ENCODE data around the gene ZFX. TPM values are rescaled to one million over a fixed set of nuclear protein-coding genes. Genes with fewer than 3 reads are reported as not detected.

ZFX gene
- total RNA-seq, 1 experiment from 2014 or later, result 66.8 TPM

DNA sequence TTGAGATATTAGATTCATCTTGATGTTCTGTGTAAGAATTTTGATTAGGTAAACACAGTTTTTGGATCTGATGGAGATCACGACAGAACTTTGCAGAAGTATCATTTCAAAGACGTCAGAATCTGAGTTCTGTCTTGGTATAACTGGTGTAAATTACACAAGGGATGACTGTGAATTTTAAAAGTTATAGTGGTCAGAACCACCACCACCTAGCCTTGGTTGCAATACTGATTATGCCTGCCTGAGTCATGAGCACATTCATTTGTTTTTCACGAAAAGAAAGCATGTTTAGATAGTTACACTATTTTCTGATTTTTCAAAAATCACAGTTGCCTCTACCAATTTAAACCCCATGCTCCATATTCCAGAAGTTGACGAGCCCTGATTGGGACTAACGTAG, 54.8 kb downstream of the ZFX start:
- no peak overlapping the region for H2BK15ac ChIP-seq (ENCODE audit: low read depth, low read length)
- H2BK12ac ChIP-seq (ENCODE audit: insufficient read length, low read depth, low read length), result no peak overlapping the region
- H3K79me2 ChIP-seq (ENCODE audit: insufficient read depth, low read length), result peaks cover 3% of the 10 kb centered on the region; the same call in 1 of the 2 replicates
- Mint-ChIP-seq H3K27me3 (ENCODE audit: low read depth) (no peaks in the 10 kb centered on the region), H3K9me3 (no peaks in the 10 kb centered on the region), H3K4me3 (no peak overlapping the region), H3K36me3 (ENCODE audit: insufficient read depth in 1 of 3, low read depth in 3 of 3) (peaks cover 8 to 30% (median 13%) of the 10 kb centered on the region in 3 experiments; a peak in 6 of 7 replicates), H3K4me1 (peaks cover 17 to 22% of the 10 kb centered on the region in 2 experiments), H3K27ac (no peak overlapping the region; a peak in 2 of 7 replicates)
- H3T11ph ChIP-seq (ENCODE audit: low read length), result no peak overlapping the region
- no peak overlapping the region for H4K8ac ChIP-seq (replicated peaks; ENCODE audit: insufficient read length, low read depth, low read length)
- no peaks in the 10 kb centered on the region for H3K23me2 ChIP-seq (ENCODE audit: insufficient read length, low read depth, low read length, poor library complexity, severe bottlenecking)
- no peak overlapping the region for H3K18ac ChIP-seq (ENCODE audit: insufficient read length, low read depth, low read length)
- H3K79me1 ChIP-seq (ENCODE audit: insufficient read depth, low read depth, low read length, poor library complexity, severe bottlenecking), result no peaks in the 10 kb centered on the region
- no peak overlapping the region for H3K56ac ChIP-seq (ENCODE audit: insufficient read length, low read depth, low read length)
- H3K9ac ChIP-seq (ENCODE audit: extremely low read depth, insufficient read length, low read length), result no peak overlapping the region
- WGBS (ENCODE audit: extremely low coverage, insufficient read length, low lambda C conversion rate), result no CpG with 5 or more reads among the region's 5 CpGs
- H3K4ac ChIP-seq (ENCODE audit: low read depth, low read length), result no peak overlapping the region
- H3K4me2 ChIP-seq (ENCODE audit: insufficient read depth, insufficient read length, low read length), result no peak overlapping the region
- no peak for DNase-seq
- no peak overlapping the region for H3K23ac ChIP-seq (ENCODE audit: insufficient read length, low read depth, low read length)
- H3K9me3 ChIP-seq (ENCODE audit: control insufficient read depth, low read depth, low read length), result no peaks in the 10 kb centered on the region
- no peaks in the 10 kb centered on the region for H4K20me1 ChIP-seq (ENCODE audit: control insufficient read depth, insufficient read depth, insufficient read length)
- H2AK5ac ChIP-seq (ENCODE audit: insufficient read length, low read length), result no peak overlapping the region
- H2BK5ac ChIP-seq (ENCODE audit: insufficient read length, low read length), result no peak overlapping the region
- H3K27me3 ChIP-seq (ENCODE audit: insufficient read depth, low read length), result no peaks in the 10 kb centered on the region
- H4K5ac ChIP-seq (ENCODE audit: insufficient read length, low read depth, low read length), result no peak overlapping the region
- no peak overlapping the region for H4K91ac ChIP-seq (ENCODE audit: insufficient read length, low read depth, low read length)
- no peaks in the 10 kb centered on the region for H3K4me1 ChIP-seq (ENCODE audit: insufficient read depth, low read length)
- no peak overlapping the region for H2BK120ac ChIP-seq (ENCODE audit: low read depth, low read length, poor library complexity, severe bottlenecking)
- TF ChIP-seq, protein P1, sequence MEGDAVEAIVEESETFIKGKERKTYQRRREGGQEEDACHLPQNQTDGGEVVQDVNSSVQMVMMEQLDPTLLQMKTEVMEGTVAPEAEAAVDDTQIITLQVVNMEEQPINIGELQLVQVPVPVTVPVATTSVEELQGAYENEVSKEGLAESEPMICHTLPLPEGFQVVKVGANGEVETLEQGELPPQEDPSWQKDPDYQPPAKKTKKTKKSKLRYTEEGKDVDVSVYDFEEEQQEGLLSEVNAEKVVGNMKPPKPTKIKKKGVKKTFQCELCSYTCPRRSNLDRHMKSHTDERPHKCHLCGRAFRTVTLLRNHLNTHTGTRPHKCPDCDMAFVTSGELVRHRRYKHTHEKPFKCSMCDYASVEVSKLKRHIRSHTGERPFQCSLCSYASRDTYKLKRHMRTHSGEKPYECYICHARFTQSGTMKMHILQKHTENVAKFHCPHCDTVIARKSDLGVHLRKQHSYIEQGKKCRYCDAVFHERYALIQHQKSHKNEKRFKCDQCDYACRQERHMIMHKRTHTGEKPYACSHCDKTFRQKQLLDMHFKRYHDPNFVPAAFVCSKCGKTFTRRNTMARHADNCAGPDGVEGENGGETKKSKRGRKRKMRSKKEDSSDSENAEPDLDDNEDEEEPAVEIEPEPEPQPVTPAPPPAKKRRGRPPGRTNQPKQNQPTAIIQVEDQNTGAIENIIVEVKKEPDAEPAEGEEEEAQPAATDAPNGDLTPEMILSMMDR (conservative IDR thresholded peaks at IDR 0.05), result no peak
- H2AFZ ChIP-seq (ENCODE audit: low read length), result no peak overlapping the region
- H2BK20ac ChIP-seq (ENCODE audit: low read depth, low read length, poor library complexity, severe bottlenecking), result no peak overlapping the region
- H3K14ac ChIP-seq (ENCODE audit: insufficient read depth, low read length), result no peak overlapping the region
- no peak overlapping the region for H3K27ac ChIP-seq (ENCODE audit: insufficient read length, low read depth, low read length)
